Measurements from ENCODE around the gene PEX11G. TPM values are rescaled to one million over a fixed set of nuclear protein-coding genes. Genes with fewer than 3 reads are reported as not detected.

PEX11G gene
- total and polyA plus RNA-seq, 9 of the 15 experiments (the other 6 are each of a cell fraction or from before 2014, with no cell fraction given), result 0.07 to 3.2 (median 0.70) TPM; not detected in 1

DNA sequence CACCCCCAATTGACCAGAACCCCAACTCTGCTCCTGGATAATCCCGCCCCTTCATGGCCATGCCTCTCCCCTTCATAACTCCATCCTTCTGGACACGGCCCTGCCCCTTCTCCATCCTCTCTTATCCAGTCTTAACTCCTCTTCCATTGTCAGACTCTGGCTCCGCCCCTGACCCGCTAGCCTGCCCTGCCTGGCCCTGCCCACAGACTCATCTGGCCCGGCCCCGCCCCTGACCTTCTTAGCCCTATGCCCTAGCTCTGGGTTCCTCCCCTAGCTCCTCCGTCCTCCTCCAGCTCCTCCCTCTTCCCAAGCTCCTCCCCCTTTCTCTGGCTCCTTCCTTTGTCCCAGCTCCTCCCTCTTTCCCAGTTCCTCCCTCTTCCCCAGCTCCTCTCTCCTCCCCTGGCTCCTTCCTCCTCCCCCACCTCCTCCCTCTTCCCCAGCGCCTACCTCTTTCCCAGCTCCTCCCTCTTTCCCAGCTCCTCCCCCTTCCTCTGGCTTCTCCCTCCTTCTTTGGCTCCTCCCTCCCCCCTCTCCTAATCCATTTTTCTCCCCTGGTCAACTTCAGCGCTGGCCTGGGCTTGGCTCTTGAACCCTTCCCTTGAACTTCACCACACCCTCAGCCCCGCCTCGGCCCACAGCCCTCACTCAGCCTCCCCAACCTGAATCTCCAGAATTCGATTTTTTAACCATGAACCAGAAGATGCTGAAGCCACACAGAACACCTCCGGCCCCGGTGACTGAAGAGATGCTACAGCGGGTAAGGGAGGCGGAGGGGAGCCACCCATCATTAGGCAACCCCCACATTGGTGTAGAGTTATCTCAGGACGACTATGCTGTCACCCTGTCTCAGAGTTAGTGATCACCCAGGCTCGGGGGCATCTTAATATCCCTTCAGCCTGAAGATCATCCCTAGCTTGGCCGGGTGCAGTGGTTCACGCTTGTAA is 17.8 kb upstream of the PEX11G start (continued):
- TF ChIP-seq FOXM1 (IDR thresholded peaks at IDR 0.05; ENCODE audit: low read depth), result no peak
- TF ChIP-seq FOXM1 (CRISPR knock-in tag; IDR thresholded peaks at IDR 0.05; ENCODE audit: low read depth), result no peak
- TF ChIP-seq, protein P1, sequence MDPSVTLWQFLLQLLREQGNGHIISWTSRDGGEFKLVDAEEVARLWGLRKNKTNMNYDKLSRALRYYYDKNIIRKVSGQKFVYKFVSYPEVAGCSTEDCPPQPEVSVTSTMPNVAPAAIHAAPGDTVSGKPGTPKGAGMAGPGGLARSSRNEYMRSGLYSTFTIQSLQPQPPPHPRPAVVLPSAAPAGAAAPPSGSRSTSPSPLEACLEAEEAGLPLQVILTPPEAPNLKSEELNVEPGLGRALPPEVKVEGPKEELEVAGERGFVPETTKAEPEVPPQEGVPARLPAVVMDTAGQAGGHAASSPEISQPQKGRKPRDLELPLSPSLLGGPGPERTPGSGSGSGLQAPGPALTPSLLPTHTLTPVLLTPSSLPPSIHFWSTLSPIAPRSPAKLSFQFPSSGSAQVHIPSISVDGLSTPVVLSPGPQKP (CRISPR knock-in tag; IDR thresholded peaks at IDR 0.05), result no peak
- TF ChIP-seq ZKSCAN8 (CRISPR knock-in tag; IDR thresholded peaks at IDR 0.05), result no peak
- TF ChIP-seq GTF2E2 (tag; IDR thresholded peaks at IDR 0.05), result no peak
- no peak for TF ChIP-seq DNMT1 (IDR thresholded peaks at IDR 0.05)
- no peak for TF ChIP-seq ZNF75A (CRISPR knock-in tag; IDR thresholded peaks at IDR 0.05)
- TF ChIP-seq TARDBP (IDR thresholded peaks at IDR 0.05), result no peak
- no peak for TF ChIP-seq TAF15 (IDR thresholded peaks at IDR 0.05; ENCODE audit: low read depth, low read length)
- TF ChIP-seq ATF7 (IDR thresholded peaks at IDR 0.05), result peak; percentile 18; the same call in 1 of the 2 replicates
- TF ChIP-seq ZNF41 (CRISPR knock-in tag; conservative IDR thresholded peaks at IDR 0.05), result no peak
- TF ChIP-seq HOXB6 (CRISPR knock-in tag; IDR thresholded peaks at IDR 0.05; ENCODE audit: borderline replicate concordance), result no peak
- TF ChIP-seq, protein P2, sequence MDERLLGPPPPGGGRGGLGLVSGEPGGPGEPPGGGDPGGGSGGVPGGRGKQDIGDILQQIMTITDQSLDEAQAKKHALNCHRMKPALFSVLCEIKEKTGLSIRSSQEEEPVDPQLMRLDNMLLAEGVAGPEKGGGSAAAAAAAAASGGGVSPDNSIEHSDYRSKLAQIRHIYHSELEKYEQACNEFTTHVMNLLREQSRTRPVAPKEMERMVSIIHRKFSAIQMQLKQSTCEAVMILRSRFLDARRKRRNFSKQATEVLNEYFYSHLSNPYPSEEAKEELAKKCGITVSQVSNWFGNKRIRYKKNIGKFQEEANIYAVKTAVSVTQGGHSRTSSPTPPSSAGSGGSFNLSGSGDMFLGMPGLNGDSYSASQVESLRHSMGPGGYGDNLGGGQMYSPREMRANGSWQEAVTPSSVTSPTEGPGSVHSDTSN (CRISPR knock-in tag; IDR thresholded peaks at IDR 0.05; ENCODE audit: low read depth), result no peak
- TF ChIP-seq, protein P2 (tag; conservative IDR thresholded peaks at IDR 0.05; ENCODE audit: low read depth), result no peak
- TF ChIP-seq ZNF263 (CRISPR knock-in tag; IDR thresholded peaks at IDR 0.05; ENCODE audit: borderline replicate concordance), result peak; percentile 100
- TF ChIP-seq, protein P3, sequence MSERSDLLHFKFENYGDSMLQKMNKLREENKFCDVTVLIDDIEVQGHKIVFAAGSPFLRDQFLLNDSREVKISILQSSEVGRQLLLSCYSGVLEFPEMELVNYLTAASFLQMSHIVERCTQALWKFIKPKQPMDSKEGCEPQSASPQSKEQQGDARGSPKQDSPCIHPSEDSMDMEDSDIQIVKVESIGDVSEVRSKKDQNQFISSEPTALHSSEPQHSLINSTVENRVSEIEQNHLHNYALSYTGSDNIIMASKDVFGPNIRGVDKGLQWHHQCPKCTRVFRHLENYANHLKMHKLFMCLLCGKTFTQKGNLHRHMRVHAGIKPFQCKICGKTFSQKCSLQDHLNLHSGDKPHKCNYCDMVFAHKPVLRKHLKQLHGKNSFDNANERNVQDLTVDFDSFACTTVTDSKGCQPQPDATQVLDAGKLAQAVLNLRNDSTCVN (CRISPR knock-in tag; IDR thresholded peaks at IDR 0.05), result peak; percentile 98
- TF ChIP-seq, protein P4, sequence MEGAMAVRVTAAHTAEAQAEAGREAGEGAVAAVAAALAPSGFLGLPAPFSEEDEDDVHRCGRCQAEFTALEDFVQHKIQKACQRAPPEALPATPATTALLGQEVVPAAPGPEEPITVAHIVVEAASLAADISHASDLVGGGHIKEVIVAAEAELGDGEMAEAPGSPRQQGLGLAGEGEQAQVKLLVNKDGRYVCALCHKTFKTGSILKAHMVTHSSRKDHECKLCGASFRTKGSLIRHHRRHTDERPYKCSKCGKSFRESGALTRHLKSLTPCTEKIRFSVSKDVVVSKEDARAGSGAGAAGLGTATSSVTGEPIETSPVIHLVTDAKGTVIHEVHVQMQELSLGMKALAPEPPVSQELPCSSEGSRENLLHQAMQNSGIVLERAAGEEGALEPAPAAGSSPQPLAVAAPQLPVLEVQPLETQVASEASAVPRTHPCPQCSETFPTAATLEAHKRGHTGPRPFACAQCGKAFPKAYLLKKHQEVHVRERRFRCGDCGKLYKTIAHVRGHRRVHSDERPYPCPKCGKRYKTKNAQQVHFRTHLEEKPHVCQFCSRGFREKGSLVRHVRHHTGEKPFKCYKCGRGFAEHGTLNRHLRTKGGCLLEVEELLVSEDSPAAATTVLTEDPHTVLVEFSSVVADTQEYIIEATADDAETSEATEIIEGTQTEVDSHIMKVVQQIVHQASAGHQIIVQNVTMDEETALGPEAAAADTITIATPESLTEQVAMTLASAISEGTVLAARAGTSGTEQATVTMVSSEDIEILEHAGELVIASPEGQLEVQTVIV (CRISPR knock-in tag; IDR thresholded peaks at IDR 0.05; ENCODE audit: borderline replicate concordance), result no peak
- no peak for TF ChIP-seq ZNF696 (CRISPR knock-in tag; conservative IDR thresholded peaks at IDR 0.05)
- no peak for TF ChIP-seq ARID2 (IDR thresholded peaks at IDR 0.05)
- TF ChIP-seq, protein P5, sequence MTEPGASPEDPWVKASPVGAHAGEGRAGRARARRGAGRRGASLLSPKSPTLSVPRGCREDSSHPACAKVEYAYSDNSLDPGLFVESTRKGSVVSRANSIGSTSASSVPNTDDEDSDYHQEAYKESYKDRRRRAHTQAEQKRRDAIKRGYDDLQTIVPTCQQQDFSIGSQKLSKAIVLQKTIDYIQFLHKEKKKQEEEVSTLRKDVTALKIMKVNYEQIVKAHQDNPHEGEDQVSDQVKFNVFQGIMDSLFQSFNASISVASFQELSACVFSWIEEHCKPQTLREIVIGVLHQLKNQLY (CRISPR knock-in tag; conservative IDR thresholded peaks at IDR 0.05), result no peak

All from K562 (cell line).